Sigmoid colon (tissue), 7 donors: ENCODE data around the gene PDE1C. TPM values are rescaled to one million over a fixed set of nuclear protein-coding genes. Genes with fewer than 3 reads are reported as not detected.

Source experiments
- DNase-seq: peaks from one replicate; pipeline ENCODE4 v3.0.0-alpha.2; 2019
- H3K27ac ChIP-seq, 4 donors: fragments of 200-600 bp; sonication (generic); one replicate each; pipeline ENCODE4 v1.5.1; 2016 to 2019; ENCODE audit warnings: mild to moderate bottlenecking in 1 of 4
- H3K27me3 ChIP-seq, 3 donors: fragments of 200-600 bp; sonication (generic); one replicate each; pipeline ENCODE4 v1.5.1; 2019; ENCODE audit warnings: mild to moderate bottlenecking in 1 of 3
- H3K36me3 ChIP-seq, 4 donors: fragments of 200-600 bp; sonication (generic); one replicate each; pipeline ENCODE4 v1.5.1; 2016 to 2019
- H3K4me1 ChIP-seq, 4 donors: fragments of 200-600 bp; sonication (generic); one replicate each; pipeline ENCODE4 v1.5.1; 2017 to 2019
- H3K4me3 ChIP-seq, 4 donors: fragments of 200-600 bp; sonication (generic); one replicate each; pipeline ENCODE4 v1.5.1; 2017 to 2019; ENCODE audit warnings: mild to moderate bottlenecking in 2 of 4, moderate library complexity in 1 of 4
- H3K9me3 ChIP-seq, 4 donors: fragments of 200-600 bp in 3 of 4; sonication (generic) in 3 of 4; one replicate each; pipeline versions ENCODE4 v1.5.1 to v1.6.1; 2013 to 2019
- EP300 ChIP-seq, 4 donors: sonication (generic); formaldehyde crosslinking; IDR thresholded peaks; one replicate each; pipeline ENCODE4 v1.6.1; 2017; ENCODE audit warnings: antibody characterized with exemption in 4 of 4
- POLR2A ChIP-seq, 2 donors: fragments of 450-650 bp; IDR thresholded peaks; one replicate each; pipeline ENCODE4 v1.6.1; 2016; ENCODE audit warnings: antibody characterized with exemption in 2 of 2, mild to moderate bottlenecking in 2 of 2, moderate library complexity in 2 of 2
- POLR2AphosphoS5 ChIP-seq, 4 donors: sonication (generic); formaldehyde crosslinking; IDR thresholded peaks; one replicate each; pipeline ENCODE4 v1.6.1; 2017; ENCODE audit warnings: antibody characterized with exemption in 4 of 4
- WGBS, 2 donors: extraction: QIAGEN DNeasy Blood & Tissue Kit; methylation state at CpG; one replicate each; pipeline ENCODE4 v1.1.7; 2013; 5-methylcytosine and 5-hydroxymethylcytosine counted together
- intact Hi-C: fragments of 100-400 bp; cut with DNase I; formaldehyde crosslinking; loops from one replicate; pipeline ENCODE4 v1.15.1; 2023
- polyA plus RNA-seq, 3 donors: library from polyadenylated mRNA; stranded (reverse); fragments of 200-250 nt; gene quantifications; one replicate each; pipeline ENCODE4 v1.2.3, GENCODE V29; 2013
- total RNA-seq, 4 donors: library from RNA; depleted of rRNA; stranded (reverse); fragments of >200 nt; gene quantifications; one replicate each; pipeline ENCODE4 v1.1.0, GENCODE V29; 2016
- TF ChIP-seq, protein P1 (sequence below), 4 experiments: fragments of 450-650 bp in 3 of 4; fragments of 200-600 bp in 1 of 4; IDR thresholded peaks; one replicate each; pipeline ENCODE4 v1.5.1; 2016 to 2019; ENCODE audit warnings: antibody characterized with exemption in 4 of 4, mild to moderate bottlenecking in 3 of 4, moderate library complexity in 2 of 4
- donor health status: healthy with polysubstance abuse.
- donor health status: Bipolar disorder and iron deficiency.
- donor health status: healthy.

PDE1C gene
- total and polyA plus RNA-seq, 7 donors: under 0.01 to 19.4 (median 5.9) TPM

DNA sequence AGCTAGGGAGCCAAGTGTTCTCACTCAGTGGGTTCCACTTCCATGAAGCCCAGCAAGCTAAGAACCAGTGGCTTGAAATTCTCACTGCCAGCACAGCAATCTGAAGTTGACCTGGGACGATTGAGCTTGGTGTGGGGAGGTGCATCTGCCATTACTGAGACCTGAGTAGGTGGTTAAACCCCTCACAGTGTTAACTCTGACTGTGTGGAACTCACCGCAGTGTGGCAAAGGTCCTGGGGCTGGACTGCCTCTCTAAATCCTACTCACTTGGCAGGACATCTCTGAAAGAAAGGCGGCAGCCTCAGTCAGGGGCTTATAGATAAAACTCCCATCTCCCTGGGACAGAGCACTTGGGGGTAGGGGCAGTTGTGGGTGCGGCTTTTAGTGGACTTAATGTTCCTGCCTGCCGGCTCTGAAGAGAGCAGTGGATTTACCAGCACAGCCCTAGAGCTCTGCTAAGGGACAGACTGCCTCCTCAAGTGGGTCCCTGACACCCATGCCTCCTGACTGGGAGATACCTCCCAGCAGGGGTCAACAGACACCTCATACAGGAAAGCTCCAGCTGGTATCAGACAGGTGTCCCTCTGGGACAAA is 143.1 kb downstream of the PDE1C start:
- Histone ChIP-seq H3K27ac (no peak overlapping the region), H3K4me3 (no peak overlapping the region), H3K9me3 (no peaks in the 10 kb centered on the region), H3K27me3 (no peaks in the 10 kb centered on the region), H3K36me3 (no peaks in the 10 kb centered on the region), H3K4me1 (no peaks in the 10 kb centered on the region)
- 73 to 89% methylated on average over 5 of the region's 5 CpGs for WGBS, 2 donors
- intact Hi-C loops: no loop called here
- no peak for DNase-seq
- TF ChIP-seq POLR2AphosphoS5 (IDR thresholded peaks at IDR 0.05): no peak
- TF ChIP-seq POLR2A (IDR thresholded peaks at IDR 0.05): no peak
- no peak for TF ChIP-seq EP300 (IDR thresholded peaks at IDR 0.05)
- TF ChIP-seq, protein P1, sequence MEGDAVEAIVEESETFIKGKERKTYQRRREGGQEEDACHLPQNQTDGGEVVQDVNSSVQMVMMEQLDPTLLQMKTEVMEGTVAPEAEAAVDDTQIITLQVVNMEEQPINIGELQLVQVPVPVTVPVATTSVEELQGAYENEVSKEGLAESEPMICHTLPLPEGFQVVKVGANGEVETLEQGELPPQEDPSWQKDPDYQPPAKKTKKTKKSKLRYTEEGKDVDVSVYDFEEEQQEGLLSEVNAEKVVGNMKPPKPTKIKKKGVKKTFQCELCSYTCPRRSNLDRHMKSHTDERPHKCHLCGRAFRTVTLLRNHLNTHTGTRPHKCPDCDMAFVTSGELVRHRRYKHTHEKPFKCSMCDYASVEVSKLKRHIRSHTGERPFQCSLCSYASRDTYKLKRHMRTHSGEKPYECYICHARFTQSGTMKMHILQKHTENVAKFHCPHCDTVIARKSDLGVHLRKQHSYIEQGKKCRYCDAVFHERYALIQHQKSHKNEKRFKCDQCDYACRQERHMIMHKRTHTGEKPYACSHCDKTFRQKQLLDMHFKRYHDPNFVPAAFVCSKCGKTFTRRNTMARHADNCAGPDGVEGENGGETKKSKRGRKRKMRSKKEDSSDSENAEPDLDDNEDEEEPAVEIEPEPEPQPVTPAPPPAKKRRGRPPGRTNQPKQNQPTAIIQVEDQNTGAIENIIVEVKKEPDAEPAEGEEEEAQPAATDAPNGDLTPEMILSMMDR (IDR thresholded peaks at IDR 0.05): no peak

DNA sequence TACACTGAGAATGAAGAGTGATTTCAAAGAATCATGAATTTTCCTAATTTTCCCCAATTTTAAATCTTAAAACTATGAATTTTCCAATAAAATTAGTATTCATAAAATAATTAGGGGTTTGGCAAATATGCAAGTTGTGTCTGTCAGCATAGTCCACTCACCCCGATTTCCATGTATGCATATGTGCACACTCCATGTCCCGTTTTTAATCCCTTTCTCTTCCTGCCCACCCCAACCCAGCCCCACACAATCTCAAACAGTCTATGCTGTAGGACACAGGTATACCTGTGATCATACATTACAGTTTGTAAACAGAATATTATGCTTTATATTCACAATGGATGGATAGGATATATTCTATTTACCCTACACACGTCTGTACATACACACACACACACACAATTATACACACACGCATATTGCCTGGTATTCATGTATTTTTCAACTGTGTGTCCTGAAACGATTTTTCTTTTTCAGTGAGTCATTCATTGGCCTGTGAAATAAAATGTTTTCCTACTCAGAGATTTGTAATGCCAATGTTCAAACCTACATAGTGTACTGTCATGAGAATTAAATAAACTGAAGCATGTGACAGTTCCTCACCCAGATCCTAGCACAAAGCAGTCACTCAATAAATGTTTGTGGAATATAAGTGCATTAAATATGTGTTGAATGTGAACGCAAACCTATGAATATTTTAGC is 144.3 kb downstream of the PDE1C start:
- no peaks in the 10 kb centered on the region for H3K9me3 ChIP-seq
- TF ChIP-seq POLR2A (IDR thresholded peaks at IDR 0.05) (no peak), EP300 (IDR thresholded peaks at IDR 0.05) (no peak), POLR2AphosphoS5 (IDR thresholded peaks at IDR 0.05) (no peak)
- TF ChIP-seq, protein P1 (IDR thresholded peaks at IDR 0.05): no peak
- DNase-seq: no peak
- H3K27ac ChIP-seq: no peak overlapping the region
- no peaks in the 10 kb centered on the region for H3K27me3 ChIP-seq
- H3K4me3 ChIP-seq: no peak overlapping the region
- WGBS, 2 donors: 83 to 85% methylated on average over 6 of the region's 6 CpGs
- H3K36me3 ChIP-seq: no peaks in the 10 kb centered on the region
- H3K4me1 ChIP-seq: no peaks in the 10 kb centered on the region
- intact Hi-C loops: no loop called here

DNA sequence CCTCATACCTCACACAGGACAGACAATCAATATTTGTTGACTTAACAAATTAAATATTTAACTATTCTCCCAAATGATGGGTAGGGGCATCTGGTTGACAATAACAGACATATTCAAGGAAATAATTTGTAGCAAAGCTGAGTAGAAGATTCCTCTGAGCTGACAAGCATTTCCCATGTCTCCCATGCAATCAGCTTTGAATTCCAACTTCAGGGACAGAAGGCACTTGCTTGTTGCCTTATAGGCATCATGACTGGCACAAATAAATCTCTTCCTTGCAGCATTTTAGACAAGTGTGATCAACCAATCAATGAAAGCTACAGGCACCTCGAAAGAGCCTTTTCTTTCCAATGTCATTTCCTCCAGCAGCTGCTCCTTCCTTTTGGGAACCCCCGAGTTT is 146.0 kb downstream of the PDE1C start:
- WGBS, 2 donors: 86 to 87% methylated on average over 2 of the region's 2 CpGs
- no peaks in the 10 kb centered on the region for H3K27me3 ChIP-seq
- H3K9me3 ChIP-seq: no peaks in the 10 kb centered on the region
- TF ChIP-seq POLR2A (IDR thresholded peaks at IDR 0.05): no peak
- no peak for TF ChIP-seq POLR2AphosphoS5 (IDR thresholded peaks at IDR 0.05)
- TF ChIP-seq EP300 (IDR thresholded peaks at IDR 0.05): no peak
- TF ChIP-seq, protein P1 (IDR thresholded peaks at IDR 0.05): no peak
- intact Hi-C loops: no loop called here
- H3K4me1 ChIP-seq: no peaks in the 10 kb centered on the region
- H3K4me3 ChIP-seq: no peak overlapping the region
- no peak for DNase-seq
- H3K36me3 ChIP-seq: no peaks in the 10 kb centered on the region
- H3K27ac ChIP-seq: no peak overlapping the region

DNA sequence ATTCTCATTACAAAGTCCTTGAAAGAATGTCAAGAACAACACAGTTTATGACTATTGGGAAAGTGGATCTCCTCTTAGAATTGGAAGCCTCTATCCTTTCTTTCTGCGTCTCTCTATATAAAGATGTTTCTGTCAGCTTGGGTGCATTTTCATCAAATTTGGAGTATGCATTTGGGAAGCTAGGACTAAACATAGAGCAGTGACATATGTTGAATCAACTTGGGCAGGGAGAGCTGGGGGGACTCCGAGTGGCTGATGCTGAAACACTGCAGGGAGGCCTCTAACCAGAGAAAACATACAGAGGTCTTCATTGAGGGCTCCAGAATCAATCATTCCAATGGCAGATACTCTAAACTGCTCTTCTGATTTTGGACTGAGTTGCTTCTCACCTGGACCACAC is 147.4 kb downstream of the PDE1C start:
- TF ChIP-seq POLR2A (IDR thresholded peaks at IDR 0.05) (no peak), POLR2AphosphoS5 (IDR thresholded peaks at IDR 0.05) (no peak)
- TF ChIP-seq, protein P1 (IDR thresholded peaks at IDR 0.05): no peak

More for the DNA sequence above, 147.4 kb downstream of the PDE1C start:
- H3K4me3 ChIP-seq: no peak overlapping the region
- H3K36me3 ChIP-seq: no peaks in the 10 kb centered on the region
- H3K9me3 ChIP-seq: no peaks in the 10 kb centered on the region
- no peak for DNase-seq
- H3K27me3 ChIP-seq: no peaks in the 10 kb centered on the region
- WGBS, 2 donors: 92% methylated on average over 2 of the region's 2 CpGs
- H3K4me1 ChIP-seq: no peaks in the 10 kb centered on the region
- no peak overlapping the region for H3K27ac ChIP-seq
- intact Hi-C loops: no loop called here
